ENCODE results near the gene ERBB3. TPM values are rescaled to one million over a fixed set of nuclear protein-coding genes. Genes with fewer than 3 reads are reported as not detected.

ERBB3 gene
- total RNA-seq, 2 experiments from 2014 or later: 0.94 to 1.8 TPM

GRCh38 chr12:56082967-56083366 is 3.0 kb downstream of the ERBB3 start:
- DNase-seq (no peak), ATAC-seq (no peak)
- Mint-ChIP-seq H3K4me3 (no peak overlapping the region), H3K9me3 (ENCODE audit: low read depth) (no peaks in the 10 kb centered on the region), H3K27ac (no peak overlapping the region), H3K27me3 (peaks cover 30% of the 10 kb centered on the region), H3K4me1 (peaks cover 16% of the 10 kb centered on the region), H3K36me3 (no peaks in the 10 kb centered on the region)
- CTCF ChIA-PET: interaction anchor here (1.2 to 3.5 kb wide), 3 partner anchors 19 to 36 kb away, joined by 3 to 15 read pairs (median 3); partner anchors contain the start of gene ZC3H10

GRCh38 chr12:56084958-56085543 is 5.1 kb downstream of the ERBB3 start:
- peak; percentile 67 for DNase-seq
- Mint-ChIP-seq H3K27ac (no peak overlapping the region), H3K9me3 (ENCODE audit: low read depth) (no peaks in the 10 kb centered on the region), H3K27me3 (peaks cover 25% of the 10 kb centered on the region), H3K4me3 (no peak overlapping the region), H3K4me1 (peaks cover 8% of the 10 kb centered on the region), H3K36me3 (no peaks in the 10 kb centered on the region)
- peak; percentile 64 for ATAC-seq
- CTCF ChIA-PET: interaction anchor here (0.7 to 9.0 kb wide), 20 partner anchors 10 to 347 kb away, joined by 3 to 97 read pairs (median 4); partner anchors contain the start of genes PA2G4, RPL41 and ZC3H10

DNA sequence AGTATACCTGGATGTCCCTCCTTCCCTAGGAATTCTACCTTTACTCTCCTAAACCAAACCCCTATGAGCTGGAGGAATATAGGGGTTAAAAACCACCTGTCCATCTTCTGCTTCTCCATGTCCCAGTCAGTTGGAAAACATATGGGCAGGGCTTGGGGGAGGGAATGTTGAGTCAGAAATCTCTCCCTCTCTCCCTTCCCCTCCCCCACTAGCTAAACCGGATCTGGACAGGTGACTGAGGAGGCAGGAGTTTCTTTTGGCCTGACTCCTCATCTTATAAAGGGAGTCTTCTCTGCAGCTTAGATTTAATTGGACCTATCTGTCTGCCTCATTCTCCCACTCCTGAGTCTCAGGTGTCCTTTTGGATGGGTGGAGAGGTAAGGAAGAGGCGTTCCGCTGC is 6.1 kb downstream of the ERBB3 start:
- Mint-ChIP-seq H3K36me3 (no peaks in the 10 kb centered on the region), H3K4me1 (peaks cover 1% of the 10 kb centered on the region), H3K27me3 (peaks cover 17% of the 10 kb centered on the region), H3K9me3 (ENCODE audit: low read depth) (no peaks in the 10 kb centered on the region), H3K4me3 (no peak overlapping the region), H3K27ac (no peak overlapping the region)
- CTCF ChIA-PET: interaction anchor here (0.6 to 9.0 kb wide), 10 partner anchors 8 to 152 kb away, joined by 3 to 97 read pairs (median 4); partner anchors contain the start of genes PA2G4 and ZC3H10
- ATAC-seq (no peak), DNase-seq (no peak)

GRCh38 chr12:56086608-56087007 is 6.6 kb downstream of the ERBB3 start:
- Mint-ChIP-seq H3K27ac (no peak overlapping the region), H3K27me3 (peaks cover 13% of the 10 kb centered on the region), H3K4me1 (peaks cover 1% of the 10 kb centered on the region), H3K9me3 (ENCODE audit: low read depth) (no peaks in the 10 kb centered on the region), H3K36me3 (no peaks in the 10 kb centered on the region), H3K4me3 (no peak overlapping the region)
- ATAC-seq: no peak
- DNase-seq: no peak
- CTCF ChIA-PET: interaction anchor here (0.6 to 9.0 kb wide), 4 partner anchors 9 to 32 kb away, joined by 3 to 97 read pairs (median 4); partner anchors contain the start of genes PA2G4 and ZC3H10

GRCh38 chr12:56087220-56087619 is 7.3 kb downstream of the ERBB3 start:
- no peaks in the 10 kb centered on the region for H3K36me3 Mint-ChIP-seq
- no peak overlapping the region for H3K4me3 Mint-ChIP-seq
- no peak overlapping the region for H3K27ac Mint-ChIP-seq
- no peaks in the 10 kb centered on the region for H3K9me3 Mint-ChIP-seq (ENCODE audit: low read depth)
- peaks cover 13% of the 10 kb centered on the region for H3K27me3 Mint-ChIP-seq
- no peak for DNase-seq
- no peak for ATAC-seq
- H3K4me1 Mint-ChIP-seq: peaks cover 1% of the 10 kb centered on the region
- CTCF ChIA-PET: interaction anchor here (9.0 kb wide), 1 partner anchor 15 kb away, joined by 97 read pairs; the partner anchor contains the start of gene PA2G4

GRCh38 chr12:56097738-56098137 is 17.8 kb downstream of the ERBB3 start:
- peaks cover 15% of the 10 kb centered on the region for H3K4me1 Mint-ChIP-seq
- no peak for DNase-seq
- no peak overlapping the region for H3K4me3 Mint-ChIP-seq
- no peak overlapping the region for H3K27ac Mint-ChIP-seq
- CTCF ChIA-PET: interaction anchor here (1.3 to 8.6 kb wide), 2 partner anchors 10 to 359 kb away, joined by 3 to 97 read pairs; no protein-coding TSS in a partner anchor
- no peaks in the 10 kb centered on the region for H3K9me3 Mint-ChIP-seq (ENCODE audit: low read depth)
- peaks cover 3% of the 10 kb centered on the region for H3K36me3 Mint-ChIP-seq
- no peak for ATAC-seq
- peaks cover 8% of the 10 kb centered on the region for H3K27me3 Mint-ChIP-seq

- CTCF ChIA-PET: interaction anchor here (0.7 to 8.6 kb wide), 3 partner anchors 11 to 360 kb away, joined by 3 to 97 read pairs (median 3); no protein-coding TSS in a partner anchor
- Mint-ChIP-seq H3K27me3 (peaks cover 7% of the 10 kb centered on the region), H3K36me3 (peaks cover 3% of the 10 kb centered on the region), H3K4me3 (no peak overlapping the region), H3K9me3 (ENCODE audit: low read depth) (no peaks in the 10 kb centered on the region), H3K4me1 (peaks cover 22% of the 10 kb centered on the region), H3K27ac (no peak overlapping the region)
- DNase-seq (no peak), ATAC-seq (no peak)
Measured at GRCh38 chr12:56098592-56098991, 18.6 kb downstream of the ERBB3 start.

- H3K27ac Mint-ChIP-seq: no peak overlapping the region
- peaks cover 7% of the 10 kb centered on the region for H3K36me3 Mint-ChIP-seq
- ATAC-seq (no peak), DNase-seq (no peak)
- H3K27me3 Mint-ChIP-seq: peaks cover 7% of the 10 kb centered on the region
- CTCF ChIA-PET: interaction anchor here (1.1 to 8.6 kb wide), 3 partner anchors 12 to 104 kb away, joined by 3 to 97 read pairs (median 11); partner anchors contain the start of gene ERBB3
- H3K9me3 Mint-ChIP-seq (ENCODE audit: low read depth): no peaks in the 10 kb centered on the region
- peaks cover 25% of the 10 kb centered on the region for H3K4me1 Mint-ChIP-seq
- H3K4me3 Mint-ChIP-seq: no peak overlapping the region
Measured at GRCh38 chr12:56099787-56100186, 19.8 kb downstream of the ERBB3 start.

DNA sequence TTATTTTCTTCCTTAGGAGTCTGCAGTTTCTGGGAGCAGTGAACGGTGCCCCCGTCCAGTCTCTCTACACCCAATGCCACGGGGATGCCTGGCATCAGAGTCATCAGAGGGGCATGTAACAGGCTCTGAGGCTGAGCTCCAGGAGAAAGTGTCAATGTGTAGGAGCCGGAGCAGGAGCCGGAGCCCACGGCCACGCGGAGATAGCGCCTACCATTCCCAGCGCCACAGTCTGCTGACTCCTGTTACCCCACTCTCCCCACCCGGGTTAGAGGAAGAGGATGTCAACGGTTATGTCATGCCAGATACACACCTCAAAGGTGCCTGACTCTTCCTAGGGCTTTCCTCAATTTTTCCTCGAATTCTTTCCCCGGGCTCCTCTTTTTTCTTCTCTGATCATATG is 21.1 kb downstream of the ERBB3 start:
- DNase-seq (no peak), ATAC-seq (no peak)
- Mint-ChIP-seq H3K4me3 (no peak overlapping the region), H3K9me3 (ENCODE audit: low read depth) (no peaks in the 10 kb centered on the region), H3K27ac (no peak overlapping the region), H3K36me3 (peaks cover 14% of the 10 kb centered on the region), H3K27me3 (peaks cover 7% of the 10 kb centered on the region), H3K4me1 (peaks cover 29% of the 10 kb centered on the region)
- CTCF ChIA-PET: interaction anchor here (0.7 to 8.6 kb wide), 4 partner anchors 13 to 103 kb away, joined by 3 to 97 read pairs (median 7); partner anchors contain the start of gene ERBB3

DNA sequence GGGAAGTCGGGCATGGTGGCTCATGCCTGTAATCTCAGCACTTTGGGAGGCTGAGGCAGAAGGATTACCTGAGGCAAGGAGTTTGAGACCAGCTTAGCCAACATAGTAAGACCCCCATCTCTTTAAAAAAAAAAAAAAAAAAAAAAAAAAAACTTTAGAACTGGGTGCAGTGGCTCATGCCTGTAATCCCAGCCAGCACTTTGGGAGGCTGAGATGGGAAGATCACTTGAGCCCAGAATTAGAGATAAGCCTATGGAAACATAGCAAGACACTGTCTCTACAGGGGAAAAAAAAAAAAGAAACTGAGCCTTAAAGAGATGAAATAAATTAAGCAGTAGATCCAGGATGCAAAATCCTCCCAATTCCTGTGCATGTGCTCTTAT is 22.7 kb downstream of the ERBB3 start:
- peaks cover 42% of the 10 kb centered on the region for H3K4me1 Mint-ChIP-seq
- H3K27me3 Mint-ChIP-seq: no peaks in the 10 kb centered on the region
- no peaks in the 10 kb centered on the region for H3K9me3 Mint-ChIP-seq (ENCODE audit: low read depth)
- CTCF ChIA-PET: interaction anchor here (0.9 to 8.6 kb wide), 9 partner anchors 8 to 87 kb away, joined by 3 to 97 read pairs (median 11); partner anchors contain the start of genes ERBB3, SMARCC2 and ZC3H10
- H3K36me3 Mint-ChIP-seq: peaks cover 27% of the 10 kb centered on the region
- H3K4me3 Mint-ChIP-seq: peak overlapping the region; percentile 99
- DNase-seq: no peak
- peak overlapping the region; percentile 98 for H3K27ac Mint-ChIP-seq
- ATAC-seq: no peak

GRCh38 chr12:56103066-56103711 is 23.2 kb downstream of the ERBB3 start:
- DNase-seq (peak; percentile 68), ATAC-seq (no peak)
- Mint-ChIP-seq H3K9me3 (ENCODE audit: low read depth) (no peaks in the 10 kb centered on the region), H3K27ac (peak overlapping the region; percentile 98), H3K27me3 (no peaks in the 10 kb centered on the region), H3K4me1 (peaks cover 44% of the 10 kb centered on the region), H3K36me3 (peaks cover 31% of the 10 kb centered on the region), H3K4me3 (peak overlapping the region; percentile 99)
- CTCF ChIA-PET: interaction anchor here (0.6 to 8.6 kb wide), 14 partner anchors 8 to 1258 kb away, joined by 3 to 97 read pairs (median 11); partner anchors contain the start of genes ERBB3, ESYT1, RPL41 and SMARCC2

- peaks cover 44% of the 10 kb centered on the region for H3K4me1 Mint-ChIP-seq
- no peaks in the 10 kb centered on the region for H3K27me3 Mint-ChIP-seq
- H3K9me3 Mint-ChIP-seq (ENCODE audit: low read depth): no peaks in the 10 kb centered on the region
Measured at GRCh38 chr12:56103823-56104108, 23.8 kb downstream of the ERBB3 start.

DNA sequence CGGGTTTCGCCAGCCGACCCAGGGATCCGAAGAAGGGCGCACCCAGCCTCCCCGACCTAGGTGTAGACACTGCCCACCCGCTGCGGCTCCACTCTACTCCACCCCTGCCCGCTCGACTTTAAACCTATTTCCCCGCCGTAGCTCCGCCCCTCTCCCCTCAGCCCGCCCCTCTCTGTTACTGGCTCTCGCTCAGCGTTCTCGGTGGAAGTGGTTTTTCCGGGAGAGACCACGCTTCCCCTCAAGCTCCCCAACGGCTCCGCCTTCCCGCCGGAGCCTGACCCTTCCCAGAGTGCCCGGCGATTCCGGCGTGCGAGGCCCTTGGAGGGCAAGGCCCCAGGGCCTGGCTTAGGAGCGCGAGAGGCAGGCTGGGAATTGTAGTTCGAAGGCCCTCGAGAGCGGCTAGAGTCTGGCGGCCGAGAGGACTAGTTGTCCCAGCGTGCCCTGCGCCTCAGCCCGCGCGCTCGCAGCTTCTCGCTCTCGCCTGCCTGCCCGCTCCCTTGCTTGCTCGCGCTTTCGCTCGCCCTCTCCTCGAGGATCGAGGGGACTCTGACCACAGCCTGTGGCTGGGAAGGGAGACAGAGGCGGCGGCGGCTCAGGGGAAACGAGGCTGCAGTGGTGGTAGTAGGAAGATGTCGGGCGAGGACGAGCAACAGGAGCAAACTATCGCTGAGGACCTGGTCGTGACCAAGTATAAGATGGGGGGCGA is 24.3 kb downstream of the ERBB3 start, which contains the start of gene PA2G4:
PA2G4 (plus strand) TSS at position 451 of the 706 bp plus-strand sequence; CDS start at position 630, 179 bp downstream.
- ATAC-seq: peak; percentile 92

More at GRCh38 chr12:56103823-56104108, 23.8 kb downstream of the ERBB3 start:
- ATAC-seq: no peak
- H3K36me3 Mint-ChIP-seq: peaks cover 36% of the 10 kb centered on the region
- H3K27ac Mint-ChIP-seq: peak overlapping the region; percentile 98
- DNase-seq: no peak
- CTCF ChIA-PET: interaction anchor here (0.5 to 8.6 kb wide), 20 partner anchors 9 to 521 kb away, joined by 3 to 97 read pairs (median 8); partner anchors contain the start of genes ERBB3, ESYT1, IKZF4 and RNF41
- H3K4me3 Mint-ChIP-seq: peak overlapping the region; percentile 99

More for the DNA sequence above, 24.3 kb downstream of the ERBB3 start, which contains the start of gene PA2G4:
- Mint-ChIP-seq H3K27ac (peak within 1 kb of the TSS; percentile 98), H3K36me3 (peaks cover 39% of the 10 kb centered on the region), H3K9me3 (ENCODE audit: low read depth) (no peaks in the 10 kb centered on the region), H3K4me1 (peaks cover 44% of the 10 kb centered on the region), H3K27me3 (no peaks in the 10 kb centered on the region), H3K4me3 (peak within 1 kb of the TSS; percentile 99)
- CTCF ChIA-PET: interaction anchor here (0.5 to 8.6 kb wide), 24 partner anchors 9 to 520 kb away, joined by 3 to 97 read pairs (median 6); partner anchors contain the start of genes CD63, ERBB3, ESYT1 and IKZF4
- peak; percentile 100 for DNase-seq
